ENCODE data around the gene ALDH1A1. TPM values are rescaled to one million over a fixed set of nuclear protein-coding genes. Genes with fewer than 3 reads are reported as not detected.

The ALDH1A1 gene
- total RNA-seq, 3 donors from 2014 or later (not counting 1 experiment from before 2014, with no cell fraction given) = 0.57 to 1.7 TPM; not detected in 1

DNA sequence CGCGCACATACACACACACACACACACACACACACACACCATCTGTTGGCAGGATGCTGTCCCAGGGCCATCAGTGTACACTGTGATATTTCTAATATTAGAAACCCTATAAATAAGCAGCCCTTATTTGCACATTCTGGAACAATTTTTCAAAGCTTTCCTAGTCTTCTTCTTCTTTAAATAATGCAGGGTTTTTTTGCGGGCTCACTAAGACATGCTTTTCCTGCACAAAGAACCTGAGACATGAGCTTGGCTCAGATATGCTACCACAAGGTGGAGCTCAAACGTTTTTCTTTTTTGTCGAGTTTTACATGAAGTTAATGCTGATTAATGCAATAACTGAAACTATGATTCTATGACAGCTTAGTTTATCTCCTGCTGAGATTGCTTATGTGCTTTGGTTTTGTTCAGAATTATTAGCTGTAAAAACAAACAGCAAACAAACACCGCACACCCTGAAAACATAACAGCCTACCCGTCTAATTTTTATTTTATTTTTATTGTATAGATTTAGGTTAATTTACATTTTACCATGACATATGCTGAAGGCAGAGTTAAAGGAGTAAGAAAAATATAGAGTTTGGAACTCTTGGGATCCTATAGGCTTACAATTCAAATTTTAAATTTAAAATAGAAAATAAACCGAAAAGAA, 95.8 kb downstream of the ALDH1A1 start:
- H3K27ac Mint-ChIP-seq = no peak overlapping the region
- no peaks in the 10 kb centered on the region for H3K27me3 Mint-ChIP-seq (ENCODE audit: low read depth in 2 of 2)
- DNase-seq (peak in 1 of 2 donors; percentile 29), ATAC-seq (no peak)
- Histone ChIP-seq H3K36me3 (ENCODE audit: control insufficient read depth, insufficient read depth, low read length) (no peaks in the 10 kb centered on the region), H3K27ac (ENCODE audit: low read length) (no peak overlapping the region), H3K9me3 (ENCODE audit: control insufficient read depth, insufficient read depth, low read length) (no peaks in the 10 kb centered on the region), H3K4me1 (ENCODE audit: control insufficient read depth, insufficient read depth, low read length) (no peaks in the 10 kb centered on the region), H3K4me3 (ENCODE audit: low read length) (no peak overlapping the region), H3K27me3 (ENCODE audit: control insufficient read depth, insufficient read depth, low read length) (no peaks in the 10 kb centered on the region)
- intact Hi-C loops (cut with micrococcal nuclease) = loop anchor here (1.0 kb wide), 1 partner anchor 225 kb away; no protein-coding TSS in a partner anchor
- H3K4me3 Mint-ChIP-seq = no peak overlapping the region
- H3K9me3 Mint-ChIP-seq = no peaks in the 10 kb centered on the region
- TF ChIP-seq, protein P1, sequence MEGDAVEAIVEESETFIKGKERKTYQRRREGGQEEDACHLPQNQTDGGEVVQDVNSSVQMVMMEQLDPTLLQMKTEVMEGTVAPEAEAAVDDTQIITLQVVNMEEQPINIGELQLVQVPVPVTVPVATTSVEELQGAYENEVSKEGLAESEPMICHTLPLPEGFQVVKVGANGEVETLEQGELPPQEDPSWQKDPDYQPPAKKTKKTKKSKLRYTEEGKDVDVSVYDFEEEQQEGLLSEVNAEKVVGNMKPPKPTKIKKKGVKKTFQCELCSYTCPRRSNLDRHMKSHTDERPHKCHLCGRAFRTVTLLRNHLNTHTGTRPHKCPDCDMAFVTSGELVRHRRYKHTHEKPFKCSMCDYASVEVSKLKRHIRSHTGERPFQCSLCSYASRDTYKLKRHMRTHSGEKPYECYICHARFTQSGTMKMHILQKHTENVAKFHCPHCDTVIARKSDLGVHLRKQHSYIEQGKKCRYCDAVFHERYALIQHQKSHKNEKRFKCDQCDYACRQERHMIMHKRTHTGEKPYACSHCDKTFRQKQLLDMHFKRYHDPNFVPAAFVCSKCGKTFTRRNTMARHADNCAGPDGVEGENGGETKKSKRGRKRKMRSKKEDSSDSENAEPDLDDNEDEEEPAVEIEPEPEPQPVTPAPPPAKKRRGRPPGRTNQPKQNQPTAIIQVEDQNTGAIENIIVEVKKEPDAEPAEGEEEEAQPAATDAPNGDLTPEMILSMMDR (IDR thresholded peaks at IDR 0.05) = peak; percentile 12
- H3K4me1 Mint-ChIP-seq = no peaks in the 10 kb centered on the region
- no peaks in the 10 kb centered on the region for H3K36me3 Mint-ChIP-seq
- 42% methylated on average over 5 of the region's 8 CpGs for WGBS (ENCODE audit: insufficient coverage)

DNA sequence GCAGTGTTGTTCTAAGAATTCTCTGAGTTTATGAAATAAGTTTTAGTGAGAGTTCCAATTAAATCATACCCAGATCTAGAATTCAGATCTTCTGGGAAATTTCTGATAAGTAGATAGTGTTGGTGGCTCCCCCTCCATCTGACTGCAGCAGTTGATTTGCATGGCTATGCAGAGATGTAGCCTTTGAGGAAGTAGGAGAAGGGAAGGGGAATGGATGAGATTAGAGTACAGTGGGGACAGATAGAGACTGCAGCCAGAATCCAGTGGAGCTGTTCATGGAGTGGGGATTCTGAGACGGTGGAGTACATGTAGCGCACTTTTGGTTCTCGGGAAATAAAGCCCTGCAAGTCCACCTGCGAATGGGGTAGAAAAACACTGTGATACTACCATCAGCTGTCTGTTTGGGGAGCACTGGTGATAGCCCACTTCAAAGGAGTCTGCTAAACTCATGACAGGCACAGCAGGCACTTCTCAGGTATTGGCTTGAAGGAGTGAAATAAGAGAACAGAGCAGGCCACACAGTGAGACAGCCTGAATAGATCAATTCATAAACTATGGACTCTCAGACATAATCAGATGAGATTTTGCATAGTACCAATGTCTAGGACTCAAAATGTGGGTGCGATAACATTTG, 96.8 kb downstream of the ALDH1A1 start:
- Histone ChIP-seq H3K27me3 (ENCODE audit: control insufficient read depth, insufficient read depth, low read length) (no peaks in the 10 kb centered on the region), H3K36me3 (ENCODE audit: control insufficient read depth, insufficient read depth, low read length) (no peaks in the 10 kb centered on the region), H3K4me3 (ENCODE audit: low read length) (no peak overlapping the region), H3K27ac (ENCODE audit: low read length) (no peak overlapping the region), H3K4me1 (ENCODE audit: control insufficient read depth, insufficient read depth, low read length) (no peaks in the 10 kb centered on the region), H3K9me3 (ENCODE audit: control insufficient read depth, insufficient read depth, low read length) (no peaks in the 10 kb centered on the region)
- 97% methylated on average over 5 of the region's 5 CpGs for WGBS (ENCODE audit: insufficient coverage)
- TF ChIP-seq, protein P1 (IDR thresholded peaks at IDR 0.05) = no peak
- no peaks in the 10 kb centered on the region for H3K9me3 Mint-ChIP-seq
- intact Hi-C loops (cut with micrococcal nuclease) = no loop called here
- no peaks in the 10 kb centered on the region for H3K4me1 Mint-ChIP-seq
- no peak overlapping the region for H3K4me3 Mint-ChIP-seq
- H3K27me3 Mint-ChIP-seq (ENCODE audit: low read depth in 2 of 2) = no peaks in the 10 kb centered on the region
- no peak overlapping the region for H3K27ac Mint-ChIP-seq
- DNase-seq (no peak), ATAC-seq (no peak)
- no peaks in the 10 kb centered on the region for H3K36me3 Mint-ChIP-seq

DNA sequence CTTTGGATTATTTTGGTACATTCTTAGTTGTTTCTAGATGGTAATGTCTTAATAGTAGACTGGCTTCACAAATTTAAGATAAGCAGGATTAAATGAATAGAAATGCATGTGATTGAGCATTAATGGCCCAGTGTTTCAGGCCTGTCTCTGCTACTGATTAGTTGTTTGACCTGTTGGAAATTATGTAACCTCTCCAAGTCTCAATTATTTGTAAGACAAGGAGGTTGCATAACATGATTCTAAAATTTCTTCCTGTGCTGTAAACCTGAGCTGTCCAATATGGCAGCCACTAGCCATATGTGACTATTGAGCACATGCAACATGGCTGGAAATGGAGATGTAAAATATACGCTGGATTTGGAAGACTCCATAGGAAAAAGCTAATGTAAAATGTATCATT, 97.5 kb downstream of the ALDH1A1 start:
- Histone ChIP-seq H3K4me3 (ENCODE audit: low read length) (no peak overlapping the region), H3K4me1 (ENCODE audit: control insufficient read depth, insufficient read depth, low read length) (no peaks in the 10 kb centered on the region), H3K9me3 (ENCODE audit: control insufficient read depth, insufficient read depth, low read length) (no peaks in the 10 kb centered on the region), H3K36me3 (ENCODE audit: control insufficient read depth, insufficient read depth, low read length) (no peaks in the 10 kb centered on the region), H3K27ac (ENCODE audit: low read length) (no peak overlapping the region), H3K27me3 (ENCODE audit: control insufficient read depth, insufficient read depth, low read length) (no peaks in the 10 kb centered on the region)
- no peak overlapping the region for H3K27ac Mint-ChIP-seq
- DNase-seq (no peak), ATAC-seq (no peak)
- intact Hi-C loops (cut with micrococcal nuclease) = no loop called here
- no peaks in the 10 kb centered on the region for H3K9me3 Mint-ChIP-seq
- 83% methylated on average over 1 of the region's 1 CpG for WGBS (ENCODE audit: insufficient coverage)
- TF ChIP-seq, protein P1 (IDR thresholded peaks at IDR 0.05) = no peak
- no peaks in the 10 kb centered on the region for H3K4me1 Mint-ChIP-seq
- no peaks in the 10 kb centered on the region for H3K36me3 Mint-ChIP-seq
- H3K4me3 Mint-ChIP-seq = no peak overlapping the region
- no peaks in the 10 kb centered on the region for H3K27me3 Mint-ChIP-seq (ENCODE audit: low read depth in 2 of 2)

Other genes with a start within 250 kb of the ALDH1A1 start
- 1,000 to 10,000 TPM in 1 of 3 donors, 100 to 1,000 TPM in 2; 362 to 1,065 (median 419) TPM for gene ANXA1, start 198.8 kb upstream of the ALDH1A1 start, total RNA-seq

Measured in natural killer cell (primary cell).